ENCODE results near the gene SERPINB4. TPM values are rescaled to one million over a fixed set of nuclear protein-coding genes. Genes with fewer than 3 reads are reported as not detected.

SERPINB4 gene
- total and polyA plus RNA-seq, 2 experiments from 2014 or later = 1.2 to 1.5 TPM

DNA sequence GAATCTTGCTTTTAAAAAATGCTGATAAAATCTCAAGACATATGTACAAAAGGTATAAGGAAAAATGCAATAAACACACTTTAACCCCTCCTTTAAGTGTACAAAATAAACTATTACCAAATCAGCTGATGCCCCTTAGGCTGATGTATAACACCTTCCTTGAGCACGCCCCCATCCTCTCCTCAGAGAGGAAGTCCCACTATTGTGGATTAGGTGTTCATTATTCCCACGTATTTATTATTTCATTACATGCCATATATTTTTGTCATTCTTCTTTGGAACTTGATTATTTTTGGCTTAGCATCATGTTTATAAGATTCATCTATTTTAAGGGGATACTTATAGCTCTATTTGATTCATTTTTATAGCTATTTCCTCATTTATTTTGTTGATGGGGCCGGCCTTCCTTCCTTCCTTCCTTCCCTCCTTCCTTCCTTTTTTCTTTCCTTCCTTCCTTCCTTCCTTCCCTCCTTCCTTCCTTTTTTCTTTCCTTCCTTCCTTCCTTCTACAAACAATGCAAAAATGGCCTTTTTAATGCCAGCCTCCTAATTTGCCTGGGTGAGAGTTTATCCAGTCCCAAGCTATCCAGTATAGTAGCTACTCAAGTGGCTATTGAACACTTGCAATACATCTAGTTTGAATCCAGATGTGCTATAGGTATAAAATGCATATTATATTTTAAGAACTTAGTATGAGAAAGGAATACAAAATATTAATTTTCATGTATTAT is 52.9 kb downstream of the SERPINB4 start (continued):
- TF ChIP-seq, protein P1, sequence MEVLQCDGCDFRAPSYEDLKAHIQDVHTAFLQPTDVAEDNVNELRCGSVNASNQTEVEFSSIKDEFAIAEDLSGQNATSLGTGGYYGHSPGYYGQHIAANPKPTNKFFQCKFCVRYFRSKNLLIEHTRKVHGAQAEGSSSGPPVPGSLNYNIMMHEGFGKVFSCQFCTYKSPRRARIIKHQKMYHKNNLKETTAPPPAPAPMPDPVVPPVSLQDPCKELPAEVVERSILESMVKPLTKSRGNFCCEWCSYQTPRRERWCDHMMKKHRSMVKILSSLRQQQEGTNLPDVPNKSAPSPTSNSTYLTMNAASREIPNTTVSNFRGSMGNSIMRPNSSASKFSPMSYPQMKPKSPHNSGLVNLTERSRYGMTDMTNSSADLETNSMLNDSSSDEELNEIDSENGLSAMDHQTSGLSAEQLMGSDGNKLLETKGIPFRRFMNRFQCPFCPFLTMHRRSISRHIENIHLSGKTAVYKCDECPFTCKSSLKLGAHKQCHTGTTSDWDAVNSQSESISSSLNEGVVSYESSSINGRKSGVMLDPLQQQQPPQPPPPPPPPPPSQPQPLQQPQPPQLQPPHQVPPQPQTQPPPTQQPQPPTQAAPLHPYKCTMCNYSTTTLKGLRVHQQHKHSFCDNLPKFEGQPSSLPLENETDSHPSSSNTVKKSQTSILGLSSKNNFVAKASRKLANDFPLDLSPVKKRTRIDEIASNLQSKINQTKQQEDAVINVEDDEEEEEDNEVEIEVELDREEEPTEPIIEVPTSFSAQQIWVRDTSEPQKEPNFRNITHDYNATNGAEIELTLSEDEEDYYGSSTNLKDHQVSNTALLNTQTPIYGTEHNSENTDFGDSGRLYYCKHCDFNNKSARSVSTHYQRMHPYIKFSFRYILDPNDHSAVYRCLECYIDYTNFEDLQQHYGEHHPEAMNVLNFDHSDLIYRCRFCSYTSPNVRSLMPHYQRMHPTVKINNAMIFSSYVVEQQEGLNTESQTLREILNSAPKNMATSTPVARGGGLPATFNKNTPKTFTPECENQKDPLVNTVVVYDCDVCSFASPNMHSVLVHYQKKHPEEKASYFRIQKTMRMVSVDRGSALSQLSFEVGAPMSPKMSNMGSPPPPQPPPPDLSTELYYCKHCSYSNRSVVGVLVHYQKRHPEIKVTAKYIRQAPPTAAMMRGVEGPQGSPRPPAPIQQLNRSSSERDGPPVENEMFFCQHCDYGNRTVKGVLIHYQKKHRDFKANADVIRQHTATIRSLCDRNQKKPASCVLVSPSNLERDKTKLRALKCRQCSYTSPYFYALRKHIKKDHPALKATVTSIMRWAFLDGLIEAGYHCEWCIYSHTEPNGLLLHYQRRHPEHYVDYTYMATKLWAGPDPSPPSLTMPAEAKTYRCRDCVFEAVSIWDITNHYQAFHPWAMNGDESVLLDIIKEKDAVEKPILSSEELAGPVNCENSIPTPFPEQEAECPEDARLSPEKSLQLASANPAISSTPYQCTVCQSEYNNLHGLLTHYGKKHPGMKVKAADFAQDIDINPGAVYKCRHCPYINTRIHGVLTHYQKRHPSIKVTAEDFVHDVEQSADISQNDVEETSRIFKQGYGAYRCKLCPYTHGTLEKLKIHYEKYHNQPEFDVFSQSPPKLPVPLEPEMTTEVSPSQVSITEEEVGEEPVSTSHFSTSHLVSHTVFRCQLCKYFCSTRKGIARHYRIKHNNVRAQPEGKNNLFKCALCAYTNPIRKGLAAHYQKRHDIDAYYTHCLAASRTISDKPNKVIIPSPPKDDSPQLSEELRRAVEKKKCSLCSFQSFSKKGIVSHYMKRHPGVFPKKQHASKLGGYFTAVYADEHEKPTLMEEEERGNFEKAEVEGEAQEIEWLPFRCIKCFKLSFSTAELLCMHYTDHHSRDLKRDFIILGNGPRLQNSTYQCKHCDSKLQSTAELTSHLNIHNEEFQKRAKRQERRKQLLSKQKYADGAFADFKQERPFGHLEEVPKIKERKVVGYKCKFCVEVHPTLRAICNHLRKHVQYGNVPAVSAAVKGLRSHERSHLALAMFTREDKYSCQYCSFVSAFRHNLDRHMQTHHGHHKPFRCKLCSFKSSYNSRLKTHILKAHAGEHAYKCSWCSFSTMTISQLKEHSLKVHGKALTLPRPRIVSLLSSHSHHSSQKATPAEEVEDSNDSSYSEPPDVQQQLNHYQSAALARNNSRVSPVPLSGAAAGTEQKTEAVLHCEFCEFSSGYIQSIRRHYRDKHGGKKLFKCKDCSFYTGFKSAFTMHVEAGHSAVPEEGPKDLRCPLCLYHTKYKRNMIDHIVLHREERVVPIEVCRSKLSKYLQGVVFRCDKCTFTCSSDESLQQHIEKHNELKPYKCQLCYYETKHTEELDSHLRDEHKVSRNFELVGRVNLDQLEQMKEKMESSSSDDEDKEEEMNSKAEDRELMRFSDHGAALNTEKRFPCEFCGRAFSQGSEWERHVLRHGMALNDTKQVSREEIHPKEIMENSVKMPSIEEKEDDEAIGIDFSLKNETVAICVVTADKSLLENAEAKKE (CRISPR knock-in tag; IDR thresholded peaks at IDR 0.05) = no peak

- Histone ChIP-seq H3K27ac (ENCODE audit: low read depth) (no peak overlapping the region), H3K4me2 (no peak overlapping the region), H2AFZ (no peak overlapping the region), H4K20me1 (replicated peaks; ENCODE audit: insufficient read depth) (no peaks in the 10 kb centered on the region), H3K4me1 (ENCODE audit: insufficient read depth) (no peaks in the 10 kb centered on the region), H3K36me3 (ENCODE audit: insufficient read depth) (no peaks in the 10 kb centered on the region), H3K4me3 (no peak overlapping the region), H3F3A (replicated peaks; ENCODE audit: low read depth) (no peaks in the 10 kb centered on the region), H3K27me3 (ENCODE audit: insufficient read depth) (no peaks in the 10 kb centered on the region), H3K79me2 (replicated peaks; ENCODE audit: insufficient read depth) (no peaks in the 10 kb centered on the region), H3K9me2 (ENCODE audit: insufficient read depth) (no peaks in the 10 kb centered on the region; the same call in 1 of the 2 replicates)
- Mint-ChIP-seq H3K27ac (no peak overlapping the region), H3K4me1 (no peaks in the 10 kb centered on the region), H3K36me3 (ENCODE audit: low read depth) (no peaks in the 10 kb centered on the region), H3K4me3 (no peak overlapping the region), H3K27me3 (ENCODE audit: insufficient read depth, low read depth, poor library complexity) (peaks cover 5% of the 10 kb centered on the region), H3K9me3 (no peaks in the 10 kb centered on the region)
- DNase-seq (ENCODE audit: low spot score) = no peak
- ATAC-seq = no peak
- TF ChIP-seq POLR2AphosphoS5 (IDR thresholded peaks at IDR 0.05; ENCODE audit: low read depth) (no peak), ETS1 (IDR thresholded peaks at IDR 0.05) (no peak), ZNF114 (CRISPR knock-in tag; IDR thresholded peaks at IDR 0.05) (no peak)
These were observed 53.7 kb downstream of the SERPINB4 start for GRCh38 chr18:63590373-63590772.

Data from GM23338 (cell line).